Activated CD4-positive, alpha-beta T cell treated with anti-CD3 and anti-CD28 coated beads for 4 hours (primary cell): ENCODE results near the gene LSS.
"Not testable (repeated sequence)": the region's sequence is repeated elsewhere in the genome, so short reads cannot be mapped to it uniquely, and the experiment has no call there.

Experiments
- DNase-seq, 2 donors: peaks; one replicate each; pipeline ENCODE4 v3.0.0-alpha.2; 2020

The LSS gene

GRCh38 chr21:46151989-46152926, 76.3 kb downstream of the LSS start:
- no peak for DNase-seq

GRCh38 chr21:46151261-46151988, 77.1 kb downstream of the LSS start:
- DNase-seq, result no peak

- DNase-seq, result peak in 1 of 2 donors; percentile 0
These were observed 78.0 kb downstream of the LSS start for GRCh38 chr21:46150491-46151121.

- DNase-seq, result no peak
These were observed 78.5 kb downstream of the LSS start for GRCh38 chr21:46150073-46150472.

GRCh38 chr21:46149205-46149901, 79.2 kb downstream of the LSS start:
- DNase-seq, result no peak

- DNase-seq, result no peak
These were observed 80.5 kb downstream of the LSS start for GRCh38 chr21:46148106-46148505.

- DNase-seq, result peak; percentile 35 to 42
These were observed 81.1 kb downstream of the LSS start for GRCh38 chr21:46147429-46147828.

- DNase-seq, result no peak
These were observed 81.7 kb downstream of the LSS start for GRCh38 chr21:46146856-46147255.

GRCh38 chr21:46145840-46146691, 82.5 kb downstream of the LSS start:
- DNase-seq, result no peak

- no peak for DNase-seq
These were observed 83.3 kb downstream of the LSS start for GRCh38 chr21:46145159-46145839.

GRCh38 chr21:46144464-46145070, 84.0 kb downstream of the LSS start:
- no peak for DNase-seq

- DNase-seq, result no peak
These were observed 85.7 kb downstream of the LSS start for GRCh38 chr21:46142582-46143473.

- DNase-seq, result no peak
These were observed 86.6 kb downstream of the LSS start for GRCh38 chr21:46141767-46142581.

- not testable (repeated sequence) for DNase-seq
These were observed 88.1 kb downstream of the LSS start for GRCh38 chr21:46140352-46141003.

GRCh38 chr21:46139686-46140085, 88.9 kb downstream of the LSS start:
- no peak for DNase-seq

GRCh38 chr21:46138383-46138970, 90.1 kb downstream of the LSS start:
- DNase-seq, result no peak
